Peyer's patch (tissue), 4 donors: ENCODE results near the gene PSMC5. TPM values are rescaled to one million over a fixed set of nuclear protein-coding genes. Genes with fewer than 3 reads are reported as not detected.
A peak's percentile ranks its signal among the peaks of the same experiment; 100 is the strongest.
"Not testable (repeated sequence)": the region's sequence is repeated elsewhere in the genome, so short reads cannot be mapped to it uniquely, and the experiment has no call there.

Source experiments
- DNase-seq, 3 donors: peaks; one replicate each; pipeline ENCODE4 v3.0.0-alpha.2; 2017 to 2019
- H3K27ac ChIP-seq, 4 donors: fragments of 200-600 bp; sonication (generic); one replicate each; pipeline ENCODE4 v1.5.1; 2016 to 2019
- H3K27me3 ChIP-seq, 2 donors: fragments of 200-600 bp; sonication (generic); one replicate each; pipeline ENCODE4 v1.5.1; 2019
- H3K36me3 ChIP-seq, 3 donors: fragments of 200-600 bp; sonication (generic); one replicate each; pipeline ENCODE4 v1.5.1; 2016 to 2019
- H3K4me1 ChIP-seq, 4 donors: fragments of 200-600 bp; sonication (generic); one replicate each; pipeline ENCODE4 v1.5.1; 2016 to 2019
- H3K4me3 ChIP-seq, 4 donors: fragments of 200-600 bp; sonication (generic); 1 replicate in 3 of 4; 2 replicates in 1 of 4; pipeline ENCODE4 v1.5.1; 2016 to 2019; ENCODE audit warnings: mild to moderate bottlenecking in 1 of 4
- H3K9me3 ChIP-seq, 4 donors: fragments of 200-600 bp; sonication (generic); one replicate each; pipeline ENCODE4 v1.5.1; 2016 to 2019; ENCODE audit warnings: mild to moderate bottlenecking in 1 of 4
- CTCF ChIP-seq, 6 experiments: fragments of 450-650 bp in 4 of 6; fragments of 200-600 bp in 2 of 6; sonication (generic) in 1 of 6; IDR thresholded peaks; one replicate each; pipeline ENCODE4 v1.5.1; 2017 to 2019; ENCODE audit warnings: antibody characterized with exemption in 6 of 6, mild to moderate bottlenecking in 3 of 6, moderate library complexity in 1 of 6
- POLR2A ChIP-seq, 2 donors: fragments of 450-650 bp; IDR thresholded peaks; one replicate each; pipeline ENCODE4 v1.5.1; 2017; ENCODE audit warnings: antibody characterized with exemption in 2 of 2, mild to moderate bottlenecking in 2 of 2, moderate library complexity in 2 of 2
- total RNA-seq, 4 donors: library from RNA; depleted of rRNA; stranded (reverse); fragments of >200 nt; gene quantifications; one replicate each; pipeline ENCODE4 v1.1.0, GENCODE V29; 2016

Gene PSMC5
- total RNA-seq, 4 donors from 2014 or later, result 61.1 to 126 (median 67.3) TPM

- Histone ChIP-seq H3K27me3 (no peaks in the 10 kb centered on the region), H3K36me3 (peaks cover 0 to 12% (median 0%) of the 10 kb centered on the region in 3 donors), H3K27ac (peak overlapping the region; percentile 92 to 97 (median 92)), H3K4me1 (peaks cover 0 to 45% (median 28%) of the 10 kb centered on the region in 4 donors), H3K4me3 (peak overlapping the region; percentile 85 to 94 (median 88)), H3K9me3 (no peaks in the 10 kb centered on the region)
- TF ChIP-seq POLR2A (IDR thresholded peaks at IDR 0.05) (peak in 1 of 2 donors; percentile 28), CTCF (IDR thresholded peaks at IDR 0.05) (no peak)
- peak; percentile 31 to 82 (median 81) for DNase-seq
These were observed 14.3 kb downstream of the PSMC5 start for GRCh38 chr17:63841350-63842172.

- TF ChIP-seq POLR2A (IDR thresholded peaks at IDR 0.05), result no peak
- TF ChIP-seq CTCF (IDR thresholded peaks at IDR 0.05), result no peak
- DNase-seq, result peak in 1 of 3 donors; percentile 22
- H3K4me1 ChIP-seq, result peaks cover 0 to 44% (median 28%) of the 10 kb centered on the region in 4 donors
- H3K9me3 ChIP-seq, result no peaks in the 10 kb centered on the region
- peak overlapping the region; percentile 92 to 97 (median 92) for H3K27ac ChIP-seq
- H3K4me3 ChIP-seq, result peak overlapping the region; percentile 85 to 94 (median 88)
- peaks cover 0 to 6% (median 0%) of the 10 kb centered on the region in 3 donors for H3K36me3 ChIP-seq
- H3K27me3 ChIP-seq, result no peaks in the 10 kb centered on the region
These were observed 14.9 kb downstream of the PSMC5 start for GRCh38 chr17:63842173-63842539.

GRCh38 chr17:63842540-63843386, 15.5 kb downstream of the PSMC5 start, which contains the start of gene SMARCD2:
Gene SMARCD2 (minus strand): TSS chr17:63842685. CDS start chr17:63842674, 11 bp downstream.
- Histone ChIP-seq H3K4me3 (peak within 1 kb of the TSS; percentile 85 to 94 (median 88)), H3K4me1 (peaks cover 0 to 38% (median 28%) of the 10 kb centered on the region in 4 donors)
- DNase-seq, result peak; percentile 99

DNA sequence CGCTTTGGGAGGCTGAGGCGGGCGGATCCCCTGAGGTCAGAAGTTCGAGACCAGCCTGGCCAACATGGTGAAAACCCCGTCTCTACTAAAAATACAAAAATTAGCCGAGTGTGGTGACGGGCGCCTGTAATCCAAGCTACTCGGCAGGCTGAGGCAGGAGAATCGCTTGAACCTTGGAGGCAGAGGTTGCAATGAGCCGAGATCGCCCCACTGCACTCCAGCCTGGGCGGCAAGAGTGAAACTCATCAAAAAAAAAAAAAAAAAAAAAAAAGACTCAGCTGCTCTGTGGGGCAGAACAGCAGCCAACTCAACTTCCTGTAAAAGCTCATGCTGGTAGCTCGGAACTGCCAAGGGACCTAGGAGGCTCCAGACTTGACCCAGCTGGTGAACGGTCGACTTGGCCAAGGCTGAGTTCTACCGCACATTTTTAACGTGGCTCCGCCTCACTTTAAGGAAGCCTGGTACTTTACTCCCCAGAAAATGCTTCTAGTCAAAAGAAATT, 16.2 kb downstream of the PSMC5 start:
- H3K36me3 ChIP-seq, H3K9me3 ChIP-seq, H3K27me3 ChIP-seq: not testable (repeated sequence)
- peak; percentile 41 to 72 (median 61) for DNase-seq
- H3K4me3 ChIP-seq, result peak overlapping the region; percentile 85 to 94 (median 88)
- H3K4me1 ChIP-seq, result peaks cover 0 to 33% (median 27%) of the 10 kb centered on the region in 4 donors
- peak overlapping the region; percentile 92 to 97 (median 92) for H3K27ac ChIP-seq

More at GRCh38 chr17:63842540-63843386, 15.5 kb downstream of the PSMC5 start, which contains the start of gene SMARCD2:
- no peaks in the 10 kb centered on the region for H3K27me3 ChIP-seq
- H3K9me3 ChIP-seq, result no peaks in the 10 kb centered on the region
- peak within 1 kb of the TSS; percentile 92 to 97 (median 92) for H3K27ac ChIP-seq
- TF ChIP-seq POLR2A (IDR thresholded peaks at IDR 0.05) (peak; percentile 28 to 90), CTCF (IDR thresholded peaks at IDR 0.05) (peak in 3 of 6 experiments; percentile 20 to 47 (median 25))
- H3K36me3 ChIP-seq, result peaks cover 0 to under 1% (median 0%) of the 10 kb centered on the region in 3 donors

GRCh38 chr17:63843910-63844677, 16.9 kb downstream of the PSMC5 start:
- Histone ChIP-seq H3K9me3 (no peaks in the 10 kb centered on the region), H3K27ac (peak overlapping the region in 3 of 4 donors; percentile 92), H3K27me3 (no peaks in the 10 kb centered on the region), H3K4me3 (peak overlapping the region in 3 of 4 donors; percentile 85 to 94 (median 89)), H3K36me3 (no peaks in the 10 kb centered on the region), H3K4me1 (peaks cover 0 to 27% (median 23%) of the 10 kb centered on the region in 4 donors)
- TF ChIP-seq POLR2A (IDR thresholded peaks at IDR 0.05) (no peak), CTCF (IDR thresholded peaks at IDR 0.05) (no peak)
- DNase-seq, result no peak
